Smooth muscle cell (in vitro differentiated cells): ENCODE measurements around the gene TBC1D5. TPM values are rescaled to one million over a fixed set of nuclear protein-coding genes. Genes with fewer than 3 reads are reported as not detected.

Source experiments
- DNase-seq: peaks from one replicate; lab custom pipeline; 2025; ENCODE audit not compliant: unreplicated experiment; lab: John Stamatoyannopoulos, UW
- H2AFZ ChIP-seq: fragments of 200-600 bp; sonication (generic); 2 replicates; pipeline ENCODE4 v1.6.0; 2016; ENCODE audit warnings: antibody characterized with exemption, low read depth, mild to moderate bottlenecking
- H3F3A ChIP-seq: fragments of 200-600 bp; sonication (generic); 2 replicates; pipeline ENCODE4 v1.6.0; 2017; ENCODE audit warnings: antibody characterized with exemption, low read depth
- H3K27ac ChIP-seq: fragments of 200-600 bp; sonication (generic); 2 replicates; pipeline ENCODE4 v1.5.1; 2016; ENCODE audit warnings: low read depth, mild to moderate bottlenecking
- H3K27me3 ChIP-seq: fragments of 200-600 bp; sonication (generic); 2 replicates; pipeline ENCODE4 v1.6.1; 2016; ENCODE audit warnings: low read depth, mild to moderate bottlenecking
- H3K36me3 ChIP-seq: fragments of 200-600 bp; sonication (generic); 2 replicates; pipeline ENCODE4 v1.5.1; 2016; ENCODE audit warnings: low read depth
- H3K4me1 ChIP-seq: fragments of 200-600 bp; sonication (generic); 2 replicates; pipeline ENCODE4 v1.5.1; 2016; ENCODE audit warnings: low read depth
- H3K4me2 ChIP-seq: fragments of 200-600 bp; sonication (generic); 2 replicates; pipeline ENCODE4 v1.6.0; 2016; ENCODE audit warnings: mild to moderate bottlenecking
- H3K4me3 ChIP-seq: fragments of 200-600 bp; sonication (generic); 2 replicates; pipeline ENCODE4 v1.5.1; 2016; ENCODE audit warnings: mild to moderate bottlenecking
- H3K79me2 ChIP-seq: fragments of 200-600 bp; sonication (generic); 2 replicates; pipeline ENCODE4 v1.6.0; 2016; ENCODE audit warnings: low read depth, mild to moderate bottlenecking
- H3K9ac ChIP-seq: fragments of 200-600 bp; sonication (generic); 2 replicates; pipeline ENCODE4 v1.6.0; 2016; ENCODE audit warnings: low read depth
- H3K9me3 ChIP-seq: fragments of 200-600 bp; sonication (generic); replicated peaks from 2 replicates; pipeline ENCODE4 v1.5.1; 2016; ENCODE audit warnings: low read depth
- H4K20me1 ChIP-seq: fragments of 200-600 bp; sonication (generic); 2 replicates; pipeline ENCODE4 v1.6.0; 2016; ENCODE audit warnings: low read depth
- CTCF ChIP-seq: fragments of 200-600 bp; sonication (generic); IDR thresholded peaks from 2 replicates; pipeline ENCODE4 v1.5.1; 2017; ENCODE audit warnings: borderline replicate concordance, mild to moderate bottlenecking, antibody characterized with exemption; ENCODE audit not compliant: insufficient read depth, poor library complexity, severe bottlenecking
- WGBS: methylation state at CpG from one replicate; pipeline ENCODE4 v1.1.7; 2016; ENCODE audit warnings: low lambda C conversion rate; 5-methylcytosine and 5-hydroxymethylcytosine counted together
- polyA plus RNA-seq: library from polyadenylated mRNA; unstranded; fragments of >200 nt; fragmentation: Nextera tagmentation; extraction: Ambion mirVana; gene quantifications from 2 replicates; pipeline ENCODE4 v1.2.1, GENCODE V29; 2016
- total RNA-seq: library from RNA; depleted of rRNA; stranded (reverse); fragments of >200 nt; gene quantifications from 2 replicates; pipeline ENCODE4 v1.2.3, GENCODE V29; 2014

TBC1D5 gene
- total and polyA plus RNA-seq, 2 experiments from 2014 or later = 14.6 to 35.3 TPM

- H3K79me2 ChIP-seq = no peaks in the 10 kb centered on the region
- WGBS = 95% methylated on average over 2 of the region's 2 CpGs
- H3K4me1 ChIP-seq = no peaks in the 10 kb centered on the region
- H3K9ac ChIP-seq = no peak overlapping the region
- no peak overlapping the region for H3K4me3 ChIP-seq
- no peak overlapping the region for H3K27ac ChIP-seq
- no peaks in the 10 kb centered on the region for H3K36me3 ChIP-seq
- no peak overlapping the region for H2AFZ ChIP-seq
- no peaks in the 10 kb centered on the region for H3K9me3 ChIP-seq
- no peak for DNase-seq
- no peaks in the 10 kb centered on the region for H3K27me3 ChIP-seq
- no peaks in the 10 kb centered on the region for H4K20me1 ChIP-seq
- no peak overlapping the region for H3K4me2 ChIP-seq
- TF ChIP-seq CTCF = no peak
- no peaks in the 10 kb centered on the region for H3F3A ChIP-seq
These were observed 580.3 kb downstream of the TBC1D5 start for GRCh38 chr3:17162116-17162515.

DNA sequence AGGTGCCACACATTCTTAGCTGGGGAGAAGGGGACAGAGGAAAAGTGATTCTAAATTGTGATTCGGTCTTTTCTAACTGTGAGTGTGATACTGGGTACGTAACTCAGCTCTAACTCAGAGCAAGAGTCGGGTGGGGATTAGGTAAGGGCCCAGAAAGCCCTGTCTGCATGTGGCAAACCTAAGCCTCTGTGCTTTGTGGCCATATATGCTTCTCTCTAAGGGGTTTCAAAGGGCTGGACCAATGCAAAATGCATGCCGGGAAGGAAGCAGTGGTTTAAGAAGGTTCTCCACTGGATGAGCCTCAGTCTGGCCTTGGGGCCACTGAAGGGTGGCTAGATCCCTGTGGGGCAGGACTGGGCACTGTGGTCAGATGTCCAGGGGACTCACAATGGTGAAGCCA lies 581.8 kb downstream of the TBC1D5 start:
- H3F3A ChIP-seq = no peaks in the 10 kb centered on the region
- no peaks in the 10 kb centered on the region for H3K36me3 ChIP-seq
- H3K9me3 ChIP-seq = no peaks in the 10 kb centered on the region
- H3K4me3 ChIP-seq = no peak overlapping the region
- no peak for DNase-seq
- H3K27me3 ChIP-seq = no peaks in the 10 kb centered on the region
- no peaks in the 10 kb centered on the region for H3K79me2 ChIP-seq
- H3K27ac ChIP-seq = no peak overlapping the region
- H3K4me1 ChIP-seq = no peaks in the 10 kb centered on the region
- TF ChIP-seq CTCF = no peak
- 88% methylated on average over 4 of the region's 4 CpGs for WGBS
- no peak overlapping the region for H2AFZ ChIP-seq
- H4K20me1 ChIP-seq = no peaks in the 10 kb centered on the region
- no peak overlapping the region for H3K4me2 ChIP-seq
- H3K9ac ChIP-seq = no peak overlapping the region

DNA sequence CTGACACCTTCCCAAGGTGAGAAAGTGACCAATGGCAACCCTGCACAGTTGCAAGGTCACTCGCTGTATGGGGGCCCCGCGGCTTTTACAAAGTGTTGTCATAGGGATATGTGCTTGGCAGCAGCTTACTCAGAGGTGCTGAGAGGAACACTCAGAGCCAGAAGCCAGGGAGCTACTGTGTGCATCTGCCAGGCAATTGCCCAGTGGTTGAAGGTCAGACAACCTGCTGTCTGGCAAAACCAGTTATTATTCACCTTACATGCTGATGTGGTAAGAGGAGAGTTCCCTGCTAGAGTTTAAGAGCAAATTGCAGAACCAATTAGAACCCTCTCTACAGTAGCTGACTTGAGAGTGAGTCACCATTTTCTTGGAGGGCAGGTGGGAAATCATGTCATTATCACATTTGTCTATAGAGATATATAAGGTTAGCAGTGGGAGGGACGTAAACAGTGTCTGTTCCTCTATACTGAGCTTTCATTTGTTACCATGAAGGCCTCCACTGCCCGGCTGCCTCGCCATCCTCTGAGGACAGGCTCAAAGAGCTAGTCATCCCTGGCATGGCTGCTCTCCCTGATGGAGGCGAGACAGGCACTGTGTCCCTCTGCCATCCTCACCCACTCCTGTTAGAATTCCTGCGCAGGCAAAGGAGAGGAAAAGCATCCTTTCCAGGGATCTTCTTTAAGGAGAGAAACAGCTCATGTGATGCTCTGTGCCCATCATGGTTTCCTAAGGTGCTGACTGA lies 583.3 kb downstream of the TBC1D5 start:
- H3K4me1 ChIP-seq = no peaks in the 10 kb centered on the region
- no peak overlapping the region for H3K4me2 ChIP-seq
- no peaks in the 10 kb centered on the region for H3K9me3 ChIP-seq
- H3K9ac ChIP-seq = no peak overlapping the region
- no peaks in the 10 kb centered on the region for H3K27me3 ChIP-seq
- H4K20me1 ChIP-seq = no peaks in the 10 kb centered on the region
- no peak for DNase-seq
- TF ChIP-seq CTCF = no peak
- H3K27ac ChIP-seq = no peak overlapping the region
- H3F3A ChIP-seq = no peaks in the 10 kb centered on the region
- WGBS = 93% methylated on average over 8 of the region's 8 CpGs
- no peaks in the 10 kb centered on the region for H3K36me3 ChIP-seq
- H3K79me2 ChIP-seq = no peaks in the 10 kb centered on the region
- no peak overlapping the region for H2AFZ ChIP-seq
- no peak overlapping the region for H3K4me3 ChIP-seq

GRCh38 chr3:17157713-17158112 lies 584.7 kb downstream of the TBC1D5 start:
- Histone ChIP-seq H3K79me2 (no peaks in the 10 kb centered on the region), H3K4me1 (no peaks in the 10 kb centered on the region), H3K9me3 (no peaks in the 10 kb centered on the region), H3F3A (no peaks in the 10 kb centered on the region), H3K4me2 (no peak overlapping the region), H3K27me3 (no peaks in the 10 kb centered on the region), H3K9ac (no peak overlapping the region), H4K20me1 (no peaks in the 10 kb centered on the region), H3K27ac (no peak overlapping the region), H2AFZ (no peak overlapping the region), H3K4me3 (no peak overlapping the region), H3K36me3 (no peaks in the 10 kb centered on the region)
- DNase-seq = no peak
- 93% methylated on average over 2 of the region's 2 CpGs for WGBS
- TF ChIP-seq CTCF = no peak
